MM.1S (cell line): Measurements from ENCODE around the gene CCDC185.

Experiments used
- DNase-seq: peaks from one replicate; pipeline ENCODE4 v3.0.0-alpha.2; 2015
- H2AFZ ChIP-seq: fragments of 300-600 bp; sonication (generic); 2 replicates; pipeline ENCODE4 v1.6.0; 2016; ENCODE audit warnings: antibody characterized with exemption, low read length
- H3F3A ChIP-seq: fragments of 300-600 bp; sonication (generic); 2 replicates; pipeline ENCODE4 v1.6.1; 2016; ENCODE audit warnings: mild to moderate bottlenecking, antibody characterized with exemption, low read length, moderate library complexity, mixed read lengths; ENCODE audit not compliant: insufficient read depth
- H3K27ac ChIP-seq: fragments of 300-600 bp; sonication (generic); 2 replicates; pipeline ENCODE4 v1.5.1; 2016; ENCODE audit warnings: mild to moderate bottlenecking, low read length
- H3K27me3 ChIP-seq: fragments of 300-600 bp; sonication (generic); replicated peaks from 2 replicates; pipeline ENCODE4 v1.6.0; 2016; ENCODE audit warnings: low read length; ENCODE audit not compliant: insufficient read depth
- H3K36me3 ChIP-seq: fragments of 300-600 bp; sonication (generic); replicated peaks from 2 replicates; pipeline ENCODE4 v1.6.1; 2016; ENCODE audit warnings: mild to moderate bottlenecking, low read length, mixed read lengths; ENCODE audit not compliant: insufficient read depth
- H3K4me1 ChIP-seq: fragments of 300-600 bp; sonication (generic); 2 replicates; pipeline ENCODE4 v1.6.1; 2016; ENCODE audit warnings: low read length, mixed read lengths
- H3K4me2 ChIP-seq: fragments of 300-600 bp; sonication (generic); 2 replicates; pipeline ENCODE4 v1.6.0; 2016; ENCODE audit warnings: low read depth, low read length
- H3K4me3 ChIP-seq: fragments of 300-600 bp; sonication (generic); 2 replicates; pipeline ENCODE4 v1.5.1; 2016; ENCODE audit warnings: low read length, mixed read lengths
- H3K79me2 ChIP-seq: fragments of 300-600 bp; sonication (generic); 2 replicates; pipeline ENCODE4 v1.6.1; 2016; ENCODE audit warnings: mixed run types, low read length, mixed read lengths
- H3K9ac ChIP-seq: fragments of 300-600 bp; sonication (generic); 2 replicates; pipeline ENCODE4 v1.6.1; 2016; ENCODE audit warnings: low read length, mixed read lengths
- H3K9me2 ChIP-seq: fragments of 300-600 bp; sonication (generic); replicated peaks from 2 replicates; pipeline ENCODE4 v1.6.1; 2016; ENCODE audit warnings: mild to moderate bottlenecking, low read length, mixed read lengths; ENCODE audit not compliant: insufficient read depth
- H3K9me3 ChIP-seq: fragments of 300-600 bp; sonication (generic); replicated peaks from 2 replicates; pipeline ENCODE4 v1.6.1; 2016; ENCODE audit warnings: mild to moderate bottlenecking, low read length, mixed read lengths; ENCODE audit not compliant: insufficient read depth
- H4K20me1 ChIP-seq: fragments of 300-600 bp; sonication (generic); 2 replicates; pipeline ENCODE4 v1.6.1; 2016; ENCODE audit warnings: mild to moderate bottlenecking, low read length, moderate library complexity, mixed read lengths; ENCODE audit not compliant: insufficient read depth
- EZH2 ChIP-seq: fragments of 300-600 bp; sonication (generic); optimal IDR thresholded peaks from 2 replicates; pipeline ENCODE3; 2017; ENCODE audit warnings: low read depth, mild to moderate bottlenecking, antibody characterized with exemption, low read length, mixed read lengths
- EZH2phosphoT487 ChIP-seq: fragments of 300-600 bp; sonication (generic); IDR thresholded peaks from 2 replicates; pipeline ENCODE4 v1.6.1; 2018; ENCODE audit warnings: antibody characterized with exemption, low read length
- TF ChIP-seq, protein P1 (sequence below): fragments of 300-600 bp; sonication (generic); IDR thresholded peaks from 2 replicates; pipeline ENCODE4 v1.5.1; 2016; ENCODE audit warnings: antibody characterized with exemption, low read length, mixed read lengths

The CCDC185 gene

DNA sequence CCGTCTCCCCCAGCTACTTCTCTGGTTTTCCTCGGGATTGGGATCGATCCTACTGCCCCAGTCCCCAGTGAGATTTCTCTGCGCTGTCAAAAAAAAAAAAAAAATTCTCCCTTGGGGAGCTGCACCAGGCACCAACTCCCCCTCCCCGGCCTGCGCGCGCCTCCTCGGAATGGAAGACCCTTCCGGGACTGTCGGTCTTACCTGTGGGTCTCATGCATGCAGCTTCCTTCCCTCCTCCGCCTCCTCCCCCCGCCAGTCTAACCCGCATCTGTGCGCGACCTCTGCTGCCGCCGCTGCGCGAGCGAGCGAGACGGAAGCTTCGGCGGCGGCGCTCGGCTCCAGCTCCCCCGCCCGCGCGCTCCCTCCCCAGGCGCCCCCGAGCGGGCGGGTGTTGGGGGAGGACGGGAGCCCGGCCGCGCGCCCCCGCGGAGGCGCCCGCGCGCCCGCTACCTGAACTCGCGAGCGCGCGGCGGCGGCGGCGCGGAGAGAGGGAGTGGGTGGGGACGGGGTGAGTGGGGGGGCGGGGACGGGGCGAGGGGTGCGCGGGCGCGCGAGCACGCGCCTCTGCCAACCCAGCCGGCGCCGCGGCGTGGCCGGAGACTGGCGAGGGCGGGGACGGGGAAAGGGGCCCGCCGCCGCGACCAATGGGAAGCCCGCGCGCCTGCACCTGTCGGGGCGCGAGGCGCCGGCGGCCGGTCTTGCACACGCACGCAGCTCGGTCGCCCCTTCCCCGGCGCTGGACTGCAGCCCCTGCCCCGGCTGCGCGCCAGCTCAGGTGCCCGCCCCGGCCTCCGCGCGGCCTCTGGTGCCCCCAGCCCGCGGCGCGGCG is 29.1 kb upstream of the CCDC185 start, which contains the start of gene SUSD4:
SUSD4 (minus strand) TSS at position 321 of the 829 bp plus-strand sequence. CDS start 751 bp downstream, outside the sequence.
- H3K79me2 ChIP-seq = no peaks in the 10 kb centered on the region
- H3K9me3 ChIP-seq = no peaks in the 10 kb centered on the region
- H3F3A ChIP-seq = peaks cover 4% of the 10 kb centered on the region
- H3K4me1 ChIP-seq = 0 out of 2 replicates have a peak, but pooled peaks cover 8% of the 10 kb centered on the region
- no peak for TF ChIP-seq EZH2phosphoT487
- TF ChIP-seq EZH2 = no peak
- TF ChIP-seq, protein P1, sequence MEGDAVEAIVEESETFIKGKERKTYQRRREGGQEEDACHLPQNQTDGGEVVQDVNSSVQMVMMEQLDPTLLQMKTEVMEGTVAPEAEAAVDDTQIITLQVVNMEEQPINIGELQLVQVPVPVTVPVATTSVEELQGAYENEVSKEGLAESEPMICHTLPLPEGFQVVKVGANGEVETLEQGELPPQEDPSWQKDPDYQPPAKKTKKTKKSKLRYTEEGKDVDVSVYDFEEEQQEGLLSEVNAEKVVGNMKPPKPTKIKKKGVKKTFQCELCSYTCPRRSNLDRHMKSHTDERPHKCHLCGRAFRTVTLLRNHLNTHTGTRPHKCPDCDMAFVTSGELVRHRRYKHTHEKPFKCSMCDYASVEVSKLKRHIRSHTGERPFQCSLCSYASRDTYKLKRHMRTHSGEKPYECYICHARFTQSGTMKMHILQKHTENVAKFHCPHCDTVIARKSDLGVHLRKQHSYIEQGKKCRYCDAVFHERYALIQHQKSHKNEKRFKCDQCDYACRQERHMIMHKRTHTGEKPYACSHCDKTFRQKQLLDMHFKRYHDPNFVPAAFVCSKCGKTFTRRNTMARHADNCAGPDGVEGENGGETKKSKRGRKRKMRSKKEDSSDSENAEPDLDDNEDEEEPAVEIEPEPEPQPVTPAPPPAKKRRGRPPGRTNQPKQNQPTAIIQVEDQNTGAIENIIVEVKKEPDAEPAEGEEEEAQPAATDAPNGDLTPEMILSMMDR = no peak
- H3K27ac ChIP-seq = no peak within 1 kb of the TSS
- no peaks in the 10 kb centered on the region for H4K20me1 ChIP-seq
- H3K36me3 ChIP-seq = no peaks in the 10 kb centered on the region
- peaks cover 17% of the 10 kb centered on the region for H3K27me3 ChIP-seq
- H3K4me3 ChIP-seq = peak within 1 kb of the TSS; percentile 72
- DNase-seq = peak; percentile 86
- peak within 1 kb of the TSS; percentile 92 for H2AFZ ChIP-seq
- peak within 1 kb of the TSS; percentile 100 for H3K4me2 ChIP-seq
- peak within 1 kb of the TSS; percentile 30; the same call in 1 of the 2 replicates for H3K9ac ChIP-seq
- no peaks in the 10 kb centered on the region for H3K9me2 ChIP-seq

DNA sequence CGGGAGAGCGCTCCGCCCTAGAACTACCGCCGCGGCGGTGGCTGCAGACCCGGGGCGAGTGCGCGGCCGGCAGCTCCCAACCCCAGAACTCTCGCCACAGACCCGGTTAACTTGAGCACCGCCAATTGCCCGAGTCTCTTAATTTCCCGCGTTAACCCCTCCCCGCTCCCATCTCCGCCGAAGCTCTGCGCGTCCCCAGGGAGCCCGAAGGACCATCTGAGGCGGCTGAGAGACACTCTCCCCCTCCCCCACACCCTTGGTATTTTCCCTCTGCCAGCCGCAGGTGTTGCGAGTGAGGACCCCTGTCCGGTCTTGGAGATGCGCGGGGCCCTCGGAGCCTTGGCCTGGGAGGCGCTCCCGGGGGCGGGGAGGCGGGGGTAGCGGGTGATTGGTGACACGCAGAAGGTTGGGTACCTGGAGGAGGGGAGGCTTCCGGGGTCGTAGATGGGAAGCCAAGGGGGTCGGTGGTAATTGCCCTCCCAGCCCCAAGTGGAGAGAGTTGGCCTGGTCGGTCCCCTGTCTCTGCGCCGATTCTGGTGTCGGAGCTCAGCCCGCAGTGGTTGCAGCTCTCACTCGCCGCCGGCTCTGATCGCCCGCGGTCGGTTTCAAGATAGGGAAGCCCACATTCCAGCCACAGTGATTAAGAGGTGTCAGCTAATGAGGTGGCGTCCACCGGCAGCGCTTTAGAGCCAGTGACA is 28.4 kb upstream of the CCDC185 start:
- H3K9me3 ChIP-seq = no peaks in the 10 kb centered on the region
- no peaks in the 10 kb centered on the region for H4K20me1 ChIP-seq
- H2AFZ ChIP-seq = peak overlapping the region; percentile 92
- DNase-seq = peak; percentile 34
- peak overlapping the region; percentile 13; the same call in 1 of the 2 replicates for H3K9ac ChIP-seq
- H3K9me2 ChIP-seq = no peaks in the 10 kb centered on the region
- H3K4me1 ChIP-seq = 0 out of 2 replicates have a peak, but pooled peaks cover 8% of the 10 kb centered on the region
- H3K4me3 ChIP-seq = peak overlapping the region; percentile 72
- no peaks in the 10 kb centered on the region for H3K79me2 ChIP-seq
- H3K27me3 ChIP-seq = peaks cover 17% of the 10 kb centered on the region
- H3K27ac ChIP-seq = no peak overlapping the region
- no peak for TF ChIP-seq EZH2
- no peak for TF ChIP-seq EZH2phosphoT487
- TF ChIP-seq, protein P1 = no peak
- H3K36me3 ChIP-seq = no peaks in the 10 kb centered on the region
- H3K4me2 ChIP-seq = peak overlapping the region; percentile 100
- peaks cover 4% of the 10 kb centered on the region for H3F3A ChIP-seq

DNA sequence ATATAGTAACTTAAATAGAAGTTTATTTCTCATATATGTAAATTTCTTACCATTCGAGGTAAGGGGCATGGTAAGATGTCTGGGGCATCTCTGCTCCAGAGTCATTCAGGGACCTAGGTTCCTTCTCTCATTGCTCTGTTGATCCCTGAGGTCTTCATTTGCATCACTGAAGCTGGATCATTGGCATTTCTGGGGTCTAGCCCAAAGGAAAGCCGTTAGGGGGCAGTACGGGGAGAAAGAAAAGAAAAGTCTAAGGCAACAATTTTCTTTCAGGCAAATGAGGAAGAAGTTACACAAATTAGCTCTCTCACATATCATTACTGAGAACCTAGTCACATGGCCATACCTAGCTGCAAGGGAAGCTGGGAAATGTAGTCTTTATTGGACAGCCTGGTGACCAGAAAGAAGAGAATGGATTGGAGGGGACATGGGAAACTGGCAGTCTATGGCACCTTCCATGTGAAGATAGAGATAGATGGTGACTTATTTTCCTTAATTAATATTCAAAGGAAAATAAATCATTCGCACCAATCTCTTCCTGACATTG is 19.1 kb upstream of the CCDC185 start:
- no peaks in the 10 kb centered on the region for H3K4me1 ChIP-seq
- no peaks in the 10 kb centered on the region for H3K27me3 ChIP-seq
- H3K9me2 ChIP-seq = no peaks in the 10 kb centered on the region
- no peak overlapping the region for H3K27ac ChIP-seq
- H3K9me3 ChIP-seq = no peaks in the 10 kb centered on the region
- no peaks in the 10 kb centered on the region for H3F3A ChIP-seq
- no peaks in the 10 kb centered on the region for H3K36me3 ChIP-seq
- H4K20me1 ChIP-seq = no peaks in the 10 kb centered on the region
- no peak overlapping the region for H2AFZ ChIP-seq
- no peak overlapping the region for H3K9ac ChIP-seq
- H3K4me3 ChIP-seq = no peak overlapping the region
- no peak overlapping the region for H3K4me2 ChIP-seq
- no peak for TF ChIP-seq EZH2
- TF ChIP-seq EZH2phosphoT487 = no peak
- TF ChIP-seq, protein P1 = no peak
- DNase-seq = no peak
- H3K79me2 ChIP-seq = no peaks in the 10 kb centered on the region
